GM21723 (cell line): ENCODE measurements around the gene RNLS.

Experiments
- ATAC-seq: cut with Tn5 transposase; IDR thresholded peaks from one replicate; pipeline ENCODE4 v1.9.1; 2021; ENCODE audit warnings: mild to moderate bottlenecking, moderate library complexity; ENCODE audit not compliant: unreplicated experiment

Gene RNLS

GRCh38 chr10:88582806-88583583 lies at the start of gene RNLS:
TSS of gene RNLS (minus strand) at chr10:88583318.
- ATAC-seq = peak; percentile 87

GRCh38 chr10:88624840-88625239 lies 41.7 kb upstream of the RNLS start:
- no peak for ATAC-seq

- no peak for ATAC-seq
Measured at GRCh38 chr10:88623835-88624234, 40.7 kb upstream of the RNLS start.

- ATAC-seq = no peak
Measured at GRCh38 chr10:88620441-88620840, 37.3 kb upstream of the RNLS start.

DNA sequence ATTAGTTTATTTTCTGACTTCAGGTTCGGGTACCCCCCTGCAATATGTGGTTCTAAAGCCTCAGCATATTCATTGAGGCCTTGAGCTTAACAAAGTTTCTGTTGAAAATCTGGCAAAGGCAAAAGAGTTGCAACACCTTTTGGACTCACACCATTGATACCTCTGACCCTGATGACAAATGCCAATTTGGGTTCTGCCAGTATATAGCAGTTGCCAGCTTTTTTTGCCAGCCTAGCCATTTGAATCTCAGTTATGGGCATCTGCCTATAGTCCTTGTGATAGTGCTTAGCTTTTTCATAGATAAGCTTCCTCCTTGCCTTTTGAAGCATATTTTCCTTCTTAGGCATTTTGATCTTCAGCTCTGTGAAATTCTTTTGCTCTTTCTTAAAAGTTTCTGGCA lies 35.4 kb upstream of the RNLS start:
- ATAC-seq = no peak

- ATAC-seq = no peak
Measured at GRCh38 chr10:88617772-88618300, 34.7 kb upstream of the RNLS start.

DNA sequence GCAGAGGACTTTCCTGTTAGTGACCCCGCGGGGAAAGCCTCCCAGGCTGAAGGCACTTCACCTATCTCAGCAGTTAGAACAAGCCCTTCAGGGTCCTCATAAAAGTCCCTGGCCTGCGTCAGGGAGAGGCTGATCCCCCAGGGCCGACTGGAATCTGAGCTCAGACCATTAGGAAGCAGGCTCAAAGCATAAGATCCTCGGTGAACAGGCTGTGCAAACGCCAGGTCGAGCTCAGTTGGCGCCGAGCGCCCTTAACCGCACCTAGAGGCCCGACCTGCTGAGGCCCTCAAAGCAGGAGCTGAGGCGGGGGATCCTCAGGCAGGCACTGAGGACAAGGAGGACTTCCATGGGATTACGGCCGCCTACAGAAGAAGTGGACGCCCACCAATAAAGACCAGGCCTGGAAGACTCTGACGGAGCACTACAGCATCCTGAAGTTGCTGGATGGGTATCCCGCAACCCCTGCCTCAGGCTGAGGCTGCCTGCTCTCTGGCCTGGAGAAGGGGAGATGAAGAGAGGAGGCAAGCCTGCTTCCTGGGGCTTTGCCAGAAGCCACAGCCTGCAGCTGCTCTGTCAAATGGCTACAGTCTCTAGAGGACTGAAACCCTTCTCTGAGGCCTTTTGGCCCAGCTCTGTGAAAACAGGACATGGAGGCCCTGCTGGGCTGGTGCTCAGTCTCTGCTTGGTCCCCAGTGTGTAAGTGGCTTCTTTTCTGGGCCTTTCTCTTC lies 33.3 kb upstream of the RNLS start:
- ATAC-seq = no peak

DNA sequence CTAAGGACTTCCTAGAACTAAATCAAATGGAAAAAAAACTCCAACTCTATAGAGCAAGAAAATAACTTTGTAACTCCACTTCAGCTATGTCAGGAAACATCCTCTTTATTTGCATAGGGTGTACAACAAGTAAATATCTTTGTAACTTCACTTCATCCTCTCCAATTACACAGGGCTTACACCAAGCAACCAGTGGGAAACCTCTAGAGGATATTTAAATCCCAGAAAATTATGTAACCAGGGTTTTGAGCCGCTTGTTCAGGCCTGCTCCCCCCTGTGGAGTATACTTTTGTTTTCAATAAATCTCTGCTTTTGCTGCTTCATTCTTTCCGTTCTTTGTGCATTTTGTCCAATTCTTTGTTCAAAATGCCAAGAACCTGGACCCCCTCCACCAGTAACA lies 25.7 kb upstream of the RNLS start:
- no peak for ATAC-seq

DNA sequence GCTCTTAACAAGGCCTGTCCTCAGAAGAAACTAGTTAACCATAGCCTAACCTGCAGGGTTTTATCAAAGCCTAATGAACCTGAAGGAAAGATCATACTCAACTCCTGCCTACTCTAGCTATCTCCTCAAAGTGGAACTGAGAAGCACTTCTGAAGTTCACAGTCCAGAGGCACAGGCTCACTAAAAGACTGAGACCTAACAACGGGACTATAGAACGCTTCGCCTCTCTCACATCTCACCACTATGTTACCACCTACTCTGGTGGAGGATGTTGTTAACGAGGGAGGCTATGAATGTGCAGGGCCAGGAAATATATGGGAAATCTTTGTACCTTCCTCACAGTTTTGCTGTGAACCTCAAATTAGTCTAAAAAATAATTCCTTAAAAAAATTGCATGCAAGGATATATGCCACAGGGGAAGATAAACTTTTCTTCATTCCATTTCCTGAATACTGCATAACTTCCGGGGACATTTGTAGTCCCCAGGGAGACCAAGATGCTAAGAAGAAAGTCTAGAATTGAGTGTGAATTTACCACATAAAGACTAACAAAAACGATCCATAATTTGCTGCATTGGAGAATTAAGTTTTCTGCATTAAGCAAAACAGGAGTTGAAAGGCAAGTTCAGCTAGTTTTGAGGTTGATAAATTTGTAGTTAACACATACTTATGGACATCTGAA lies 25.1 kb upstream of the RNLS start:
- no peak for ATAC-seq

DNA sequence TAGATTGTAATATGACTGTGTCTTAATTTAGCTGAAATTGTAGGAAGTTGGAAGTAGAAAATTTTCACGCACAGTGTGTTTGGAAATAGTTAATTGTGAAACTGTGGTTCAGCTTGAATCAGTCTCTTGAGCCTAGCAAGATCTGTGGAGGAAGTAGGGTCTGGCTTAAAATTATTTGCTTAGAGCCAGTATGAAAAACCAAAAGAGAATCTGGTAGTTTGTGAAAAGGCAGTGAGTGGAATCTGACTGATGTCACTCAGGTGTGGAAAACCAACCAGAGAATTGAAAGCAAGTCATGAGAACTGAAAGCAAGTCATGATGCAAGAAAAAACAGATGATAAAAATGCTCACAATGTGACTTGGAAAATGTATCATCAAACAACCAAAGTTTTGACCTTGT lies 14.9 kb upstream of the RNLS start:
- peak; percentile 90 for ATAC-seq

GRCh38 chr10:88594482-88594881 lies 11.4 kb upstream of the RNLS start:
- ATAC-seq = no peak

DNA sequence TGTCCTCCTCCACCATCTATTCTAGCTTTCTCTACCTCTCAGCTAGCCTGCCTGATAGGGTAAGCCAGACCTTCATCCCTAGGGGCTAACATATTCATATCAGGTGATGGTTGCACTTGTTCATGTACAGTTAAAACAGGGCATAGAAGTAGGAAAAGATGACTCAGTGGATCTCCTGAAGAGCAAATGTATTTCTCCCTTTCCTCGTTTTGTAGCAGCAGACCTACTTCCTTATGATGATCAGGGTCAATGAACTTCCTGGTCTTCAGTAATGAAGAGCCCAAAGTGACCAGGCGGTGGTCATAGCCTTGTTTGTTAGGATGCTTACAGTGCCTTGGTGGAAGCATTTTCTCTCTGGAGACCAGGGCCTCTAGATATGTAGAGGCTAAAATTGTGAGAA lies 9.8 kb upstream of the RNLS start:
- no peak for ATAC-seq

- no peak for ATAC-seq
Measured at GRCh38 chr10:88592381-88592780, 9.3 kb upstream of the RNLS start.

DNA sequence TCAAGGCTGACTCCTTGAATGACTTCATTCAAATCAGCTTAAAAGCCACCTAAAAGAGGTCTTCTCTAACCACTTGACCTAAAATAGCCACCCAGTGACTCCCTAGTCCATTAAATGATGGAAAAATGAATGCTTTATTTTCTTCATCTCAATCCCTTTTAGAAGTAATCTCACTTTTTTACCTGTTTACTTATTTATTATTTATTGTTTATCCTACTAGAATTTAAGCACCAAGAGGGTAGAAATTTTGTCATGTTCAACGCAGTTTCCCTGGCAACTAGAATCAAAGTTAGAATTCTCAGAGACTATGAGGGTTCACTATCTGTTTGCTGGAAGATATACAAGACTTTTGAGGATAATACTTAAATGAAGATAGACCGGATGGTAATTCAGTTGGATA lies 3.3 kb upstream of the RNLS start, which contains the start of gene LIPJ:
TSS of gene LIPJ (plus strand) at position 301 of the 400 bp plus-strand sequence. CDS start 3,926 bp downstream, outside the sequence.
- no peak for ATAC-seq

GRCh38 chr10:88583584-88583957 lies 453 bp upstream of the RNLS start:
- ATAC-seq = no peak

GRCh38 chr10:88582411-88582805 lies 710 bp downstream of the RNLS start:
- no peak for ATAC-seq

DNA sequence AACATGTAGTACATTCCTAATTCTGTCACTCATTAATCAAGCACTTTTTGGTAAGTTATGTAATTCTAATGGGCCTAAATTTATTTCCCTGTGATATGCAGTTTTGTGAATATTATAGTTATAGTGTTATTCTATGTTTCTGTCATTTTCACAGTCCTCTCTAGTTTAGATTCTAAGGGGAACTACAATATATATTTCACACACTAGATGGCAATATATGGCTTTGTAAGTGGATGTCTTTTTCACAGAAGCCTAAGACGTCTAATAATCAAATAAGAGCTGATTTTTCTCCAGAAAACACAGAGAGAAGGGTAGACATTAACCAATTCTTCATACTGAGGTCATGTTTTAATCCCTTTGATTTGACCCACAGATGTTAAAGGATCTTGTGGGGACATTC lies 18.0 kb downstream of the RNLS start:
- ATAC-seq = peak; percentile 59

DNA sequence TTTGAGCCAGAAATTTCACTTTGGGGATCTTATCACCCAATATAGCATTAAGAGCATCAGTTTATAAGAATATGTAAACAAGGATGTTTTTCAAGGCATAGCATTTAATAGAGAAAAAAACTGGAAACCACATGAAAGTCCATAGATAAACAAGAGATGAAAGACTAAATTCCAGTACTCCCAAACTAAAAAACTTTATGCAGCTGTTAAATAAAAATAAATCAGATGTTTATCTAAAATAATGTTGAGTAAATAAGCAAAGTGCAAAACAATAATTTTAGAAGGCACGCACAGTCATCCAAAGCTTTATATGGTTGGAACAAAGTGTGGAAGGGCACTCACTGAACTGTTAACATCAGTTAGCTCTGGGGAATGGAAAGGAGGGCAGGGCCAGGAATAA lies 21.0 kb downstream of the RNLS start:
- ATAC-seq = no peak

DNA sequence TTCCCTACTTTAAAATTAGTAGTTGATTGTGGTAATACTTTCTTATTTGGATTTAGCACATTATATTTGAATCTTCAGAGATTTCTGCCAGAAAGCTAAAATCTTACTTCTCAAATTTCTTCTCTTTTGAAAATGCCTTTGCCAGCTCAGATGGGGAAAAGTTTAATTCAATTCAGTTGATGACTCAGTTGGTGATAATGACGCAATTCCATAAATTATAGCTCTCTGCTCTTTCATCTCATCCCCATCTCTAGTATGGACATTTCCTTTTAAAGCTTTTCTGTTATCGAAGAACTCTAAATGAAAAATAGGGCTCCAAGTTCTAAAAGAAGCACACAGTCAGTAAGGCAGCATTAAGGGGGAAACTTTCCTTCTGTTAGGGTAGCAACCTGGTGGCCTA lies 25.5 kb downstream of the RNLS start:
- no peak for ATAC-seq

GRCh38 chr10:88557256-88557655 lies 25.9 kb downstream of the RNLS start:
- ATAC-seq = no peak

GRCh38 chr10:88555190-88555908 lies 27.8 kb downstream of the RNLS start:
- ATAC-seq = no peak
